Lung (tissue), 12 donors: Measurements from ENCODE around the gene CD93. TPM values are rescaled to one million over a fixed set of nuclear protein-coding genes. Genes with fewer than 3 reads are reported as not detected.

Experiments
- ATAC-seq: fragments of 200-7000 bp; cut with Tn5 transposase; one replicate; pipeline ENCODE4 v1.9.1; 2020; ENCODE audit warnings: moderate number of reproducible peaks; ENCODE audit not compliant: insufficient read depth, low FRiP score
- DNase-seq, 3 donors: peaks; one replicate each; pipeline ENCODE4 v3.0.0-alpha.2; 2013 to 2017
- H3K27ac ChIP-seq, 2 donors: one replicate each; pipeline ENCODE4 v1.5.1; 2013; ENCODE audit warnings: mild to moderate bottlenecking in 2 of 2, moderate library complexity in 2 of 2, control low read depth in 1 of 2, inconsistent platforms in 1 of 2, low read depth in 1 of 2, low read length in 1 of 2
- H3K27me3 ChIP-seq, 3 donors: one replicate each; pipeline ENCODE4 v1.5.1; 2013; ENCODE audit warnings: low read length in 2 of 3; ENCODE audit not compliant: control insufficient read depth in 3 of 3, insufficient read depth in 3 of 3
- H3K36me3 ChIP-seq, 4 donors: one replicate each; pipeline ENCODE4 v1.5.1; 2013; ENCODE audit warnings: low read length in 4 of 4, mild to moderate bottlenecking in 1 of 4, moderate library complexity in 1 of 4; ENCODE audit not compliant: control insufficient read depth in 4 of 4, insufficient read depth in 4 of 4
- H3K4me1 ChIP-seq, 5 donors: one replicate each; pipeline ENCODE4 v1.5.1; 2013; ENCODE audit warnings: low read length in 5 of 5, mild to moderate bottlenecking in 2 of 5, moderate library complexity in 1 of 5; ENCODE audit not compliant: control insufficient read depth in 5 of 5, insufficient read depth in 5 of 5
- H3K4me3 ChIP-seq: one replicate; pipeline ENCODE4 v1.5.1; 2013; ENCODE audit warnings: mild to moderate bottlenecking, control low read depth, moderate library complexity
- H3K9ac ChIP-seq, 2 donors: one replicate each; pipeline ENCODE4 v1.5.1; 2013; ENCODE audit warnings: low read length in 2 of 2, control low read depth in 1 of 2; ENCODE audit not compliant: insufficient read depth in 1 of 2
- H3K9me3 ChIP-seq, 4 donors: one replicate each; pipeline ENCODE4 v1.5.1; 2013; ENCODE audit warnings: low read length in 3 of 4, mild to moderate bottlenecking in 1 of 4, moderate library complexity in 1 of 4; ENCODE audit not compliant: control insufficient read depth in 4 of 4, insufficient read depth in 3 of 4
- CTCF ChIP-seq: IDR thresholded peaks from 2 replicates; pipeline ENCODE4 v1.5.1; 2012; ENCODE audit warnings: mild to moderate bottlenecking; ENCODE audit errors: control extremely low read depth, extremely low read depth
- WGBS, 2 donors: extraction: QIAGEN DNeasy Blood & Tissue Kit; methylation state at CpG; one replicate each; pipeline ENCODE4 v1.1.7; 2013; 5-methylcytosine and 5-hydroxymethylcytosine counted together
- polyA plus RNA-seq, 2 donors: library from polyadenylated mRNA; stranded (reverse); fragments of 200-250 nt; gene quantifications; one replicate each; pipeline ENCODE4 v1.2.1, GENCODE V29; 2013
- total RNA-seq, 2 donors: library from RNA; depleted of rRNA in 1 of 2; stranded (reverse); fragments of >200 nt in 1 of 2; gene quantifications; one replicate each; pipeline ENCODE4 v1.2.1, GENCODE V29; 2014 to 2021
- donor health status: control.
- donor health status: control.
- donor health status: Bipolar disorder and iron deficiency.
- donor health status: healthy.
- donor health status: DM: yes; HTN: yes; CAD: no.

The CD93 gene
- total and polyA plus RNA-seq, 4 donors, result 17.9 to 239 (median 126) TPM

GRCh38 chr20:23081263-23081819 is 4.8 kb downstream of the CD93 start:
- peak overlapping the region in 1 of 2 donors; percentile 59 for H3K27ac ChIP-seq
- H3K9me3 ChIP-seq, result no peaks in the 10 kb centered on the region
- ATAC-seq (no peak), DNase-seq (no peak)
- no peak for TF ChIP-seq CTCF
- H3K9ac ChIP-seq, result no peak overlapping the region
- 68 to 76% methylated on average over 9 of the region's 9 CpGs for WGBS, 2 donors
- peaks cover 0 to 3% (median 0%) of the 10 kb centered on the region in 4 donors for H3K36me3 ChIP-seq
- H3K27me3 ChIP-seq, result no peaks in the 10 kb centered on the region
- H3K4me1 ChIP-seq, result peaks cover 0 to 39% (median 9%) of the 10 kb centered on the region in 5 donors
- no peak overlapping the region for H3K4me3 ChIP-seq

GRCh38 chr20:23080521-23080920 is 5.6 kb downstream of the CD93 start:
- DNase-seq, result no peak
- ATAC-seq, result no peak
- no peak overlapping the region for H3K4me3 ChIP-seq

GRCh38 chr20:23079926-23080325 is 6.2 kb downstream of the CD93 start:
- no peaks in the 10 kb centered on the region for H3K9me3 ChIP-seq
- no peaks in the 10 kb centered on the region for H3K27me3 ChIP-seq
- WGBS, 2 donors, result 73 to 92% methylated on average over 2 of the region's 2 CpGs
- no peak overlapping the region for H3K27ac ChIP-seq
- H3K4me1 ChIP-seq, result peaks cover 0 to 26% (median 5%) of the 10 kb centered on the region in 5 donors
- peaks cover 0 to 3% (median 0%) of the 10 kb centered on the region in 4 donors for H3K36me3 ChIP-seq
- H3K4me3 ChIP-seq, result no peak overlapping the region
- no peak for TF ChIP-seq CTCF
- ATAC-seq (no peak), DNase-seq (no peak)
- no peak overlapping the region for H3K9ac ChIP-seq

More at GRCh38 chr20:23080521-23080920, 5.6 kb downstream of the CD93 start:
- WGBS, 2 donors, result 46 to 63% methylated on average over 10 of the region's 10 CpGs
- Histone ChIP-seq H3K4me1 (peaks cover 0 to 32% (median 8%) of the 10 kb centered on the region in 5 donors), H3K9me3 (no peaks in the 10 kb centered on the region), H3K36me3 (peaks cover 0 to 3% (median 0%) of the 10 kb centered on the region in 4 donors), H3K27ac (no peak overlapping the region), H3K27me3 (no peaks in the 10 kb centered on the region), H3K9ac (no peak overlapping the region)
- no peak for TF ChIP-seq CTCF

GRCh38 chr20:23079016-23079351 is 7.1 kb downstream of the CD93 start:
- Histone ChIP-seq H3K27ac (peak overlapping the region in 1 of 2 donors; percentile 3), H3K9me3 (peaks cover 0 to 3% (median 0%) of the 10 kb centered on the region in 4 donors), H3K27me3 (no peaks in the 10 kb centered on the region), H3K4me3 (no peak overlapping the region), H3K4me1 (peaks cover 0 to 20% (median 0%) of the 10 kb centered on the region in 5 donors), H3K36me3 (peaks cover 0 to 3% (median 0%) of the 10 kb centered on the region in 4 donors), H3K9ac (no peak overlapping the region)
- DNase-seq (no peak), ATAC-seq (no peak)
- no peak for TF ChIP-seq CTCF
- 79 to 80% methylated on average over 6 of the region's 6 CpGs for WGBS, 2 donors
